MM.1S (cell line): Measurements from ENCODE around the gene BRINP2.

ENCODE experiments used
- CTCF ChIP-seq: fragments of 300-600 bp; sonication (generic); IDR thresholded peaks from 2 replicates; pipeline ENCODE4 v1.5.1; 2016; ENCODE audit warnings: antibody characterized with exemption, low read length, mixed read lengths
- EZH2 ChIP-seq: fragments of 300-600 bp; sonication (generic); optimal IDR thresholded peaks from 2 replicates; pipeline ENCODE3; 2017; ENCODE audit warnings: low read depth, mild to moderate bottlenecking, antibody characterized with exemption, low read length, mixed read lengths
- EZH2phosphoT487 ChIP-seq: fragments of 300-600 bp; sonication (generic); IDR thresholded peaks from 2 replicates; pipeline ENCODE4 v1.6.1; 2018; ENCODE audit warnings: antibody characterized with exemption, low read length

GRCh38 chr1:177223359-177223758 is 52.6 kb downstream of the BRINP2 start:
- TF ChIP-seq CTCF (no peak), EZH2phosphoT487 (no peak), EZH2 (no peak)
